ENCODE results near the gene FBXW9. TPM values are rescaled to one million over a fixed set of nuclear protein-coding genes. Genes with fewer than 3 reads are reported as not detected.
A peak's percentile ranks its signal among the peaks of the same experiment; 100 is the strongest.

FBXW9 gene
- total RNA-seq: 10 to 100 TPM in 2 of 4 donors, 1 to 10 TPM in 2; 5.9 to 13.7 (median 11.3) TPM

GRCh38 chr19:12696366-12697335 is at the start of gene FBXW9:
Gene FBXW9 (minus strand): TSS chr19:12696631. CDS start chr19:12696581, 50 bp downstream.
- H3K27ac ChIP-seq: peak within 1 kb of the TSS; percentile 56 to 78 (median 65)
- H3K9me3 ChIP-seq: no peaks in the 10 kb centered on the region
- H3K4me3 ChIP-seq (replicated peaks in 1 of 3): peak within 1 kb of the TSS; percentile 86 to 90 (median 87)
- no peaks in the 10 kb centered on the region for H3K27me3 ChIP-seq
- intact Hi-C loops (cut with DNase I): no loop called here
- H3K4me1 ChIP-seq: peaks cover 8 to 16% of the 10 kb centered on the region in 2 donors
- H3K36me3 ChIP-seq: peaks cover 10 to 14% of the 10 kb centered on the region in 2 donors
- DNase-seq: peak; percentile 95 to 96
- WGBS, 2 donors: 17 to 21% methylated on average over 17 to 23 of the region's 59 CpGs
- TF ChIP-seq POLR2A (IDR thresholded peaks at IDR 0.05): peak in 1 of 2 donors; percentile 67
- TF ChIP-seq, protein P1, sequence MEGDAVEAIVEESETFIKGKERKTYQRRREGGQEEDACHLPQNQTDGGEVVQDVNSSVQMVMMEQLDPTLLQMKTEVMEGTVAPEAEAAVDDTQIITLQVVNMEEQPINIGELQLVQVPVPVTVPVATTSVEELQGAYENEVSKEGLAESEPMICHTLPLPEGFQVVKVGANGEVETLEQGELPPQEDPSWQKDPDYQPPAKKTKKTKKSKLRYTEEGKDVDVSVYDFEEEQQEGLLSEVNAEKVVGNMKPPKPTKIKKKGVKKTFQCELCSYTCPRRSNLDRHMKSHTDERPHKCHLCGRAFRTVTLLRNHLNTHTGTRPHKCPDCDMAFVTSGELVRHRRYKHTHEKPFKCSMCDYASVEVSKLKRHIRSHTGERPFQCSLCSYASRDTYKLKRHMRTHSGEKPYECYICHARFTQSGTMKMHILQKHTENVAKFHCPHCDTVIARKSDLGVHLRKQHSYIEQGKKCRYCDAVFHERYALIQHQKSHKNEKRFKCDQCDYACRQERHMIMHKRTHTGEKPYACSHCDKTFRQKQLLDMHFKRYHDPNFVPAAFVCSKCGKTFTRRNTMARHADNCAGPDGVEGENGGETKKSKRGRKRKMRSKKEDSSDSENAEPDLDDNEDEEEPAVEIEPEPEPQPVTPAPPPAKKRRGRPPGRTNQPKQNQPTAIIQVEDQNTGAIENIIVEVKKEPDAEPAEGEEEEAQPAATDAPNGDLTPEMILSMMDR (IDR thresholded peaks at IDR 0.05): peak in 1 of 6 experiments; percentile 7

DNA sequence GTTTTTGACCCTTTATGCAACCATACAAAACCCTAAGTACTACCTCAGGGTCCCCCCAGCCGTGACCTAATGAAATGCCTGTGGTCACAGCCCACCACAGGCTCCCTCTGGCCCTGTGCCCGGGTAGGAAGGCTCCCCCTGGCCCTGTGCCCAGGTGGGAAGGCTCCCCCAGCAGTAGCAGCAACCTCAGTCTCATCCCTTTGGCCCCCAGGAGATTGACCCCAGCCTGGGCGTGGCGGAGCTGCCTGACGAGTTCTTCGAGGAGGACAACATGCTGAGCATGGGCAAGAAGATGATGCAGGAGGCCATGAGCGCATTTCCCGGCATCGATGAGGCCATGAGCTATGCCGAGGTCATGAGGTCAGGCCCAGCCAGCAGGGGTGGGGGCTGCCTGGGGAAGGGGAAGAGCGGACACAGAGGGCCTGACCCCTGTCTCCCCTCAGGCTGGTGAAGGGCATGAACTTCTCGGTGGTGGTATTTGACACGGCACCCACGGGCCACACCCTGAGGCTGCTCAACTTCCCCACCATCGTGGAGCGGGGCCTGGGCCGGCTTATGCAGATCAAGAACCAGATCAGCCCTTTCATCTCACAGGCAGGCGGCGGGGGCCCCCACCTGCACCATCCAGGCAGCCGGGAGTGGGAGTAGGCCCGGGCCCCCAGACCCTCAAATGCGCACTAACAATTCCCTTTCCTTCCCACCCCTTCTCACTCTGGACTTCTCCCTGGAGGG is 48.9 kb upstream of the FBXW9 start:
- DNase-seq: no peak
- TF ChIP-seq POLR2A (IDR thresholded peaks at IDR 0.05): no peak
- no peaks in the 10 kb centered on the region for H3K27me3 ChIP-seq
- H3K36me3 ChIP-seq: peaks cover 29 to 37% of the 10 kb centered on the region in 2 donors
- WGBS, 2 donors: 79 to 82% methylated on average over 11 to 17 of the region's 22 CpGs
- no peak overlapping the region for H3K27ac ChIP-seq
- intact Hi-C loops (cut with DNase I): no loop called here
- no peaks in the 10 kb centered on the region for H3K9me3 ChIP-seq
- no peak overlapping the region for H3K4me3 ChIP-seq (replicated peaks in 1 of 3)
- H3K4me1 ChIP-seq: no peaks in the 10 kb centered on the region

DNA sequence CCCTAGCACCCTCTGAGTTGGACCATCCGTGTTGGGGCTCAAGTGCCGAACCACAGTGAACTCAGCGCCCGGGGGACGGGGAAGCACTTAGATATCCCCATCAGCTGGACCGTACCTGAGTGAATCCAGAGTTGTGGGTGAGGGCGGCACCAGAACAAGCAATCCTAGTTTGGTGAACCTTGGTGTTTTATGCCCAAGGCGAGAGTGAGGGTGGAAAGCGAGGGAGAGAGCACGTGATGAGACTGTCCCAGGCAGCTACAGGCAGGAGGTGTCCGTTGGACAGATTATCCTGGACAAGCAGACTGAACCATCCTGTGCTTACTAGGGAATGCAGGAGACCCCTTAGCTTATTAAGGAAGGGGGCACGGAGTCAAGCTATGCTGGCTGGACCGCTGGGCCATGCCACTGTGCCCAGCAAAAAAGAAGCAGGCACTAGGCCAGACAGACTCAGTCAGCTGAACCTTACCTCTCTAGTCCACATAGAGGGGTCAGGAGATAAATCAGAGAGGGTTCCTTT is 41.5 kb upstream of the FBXW9 start:
- peak overlapping the region in 1 of 3 donors; percentile 94 for H3K27ac ChIP-seq
- TF ChIP-seq, protein P1 (IDR thresholded peaks at IDR 0.05): no peak
- no peak for TF ChIP-seq POLR2A (IDR thresholded peaks at IDR 0.05)
- WGBS, 2 donors: 12 to 15% methylated on average over 12 to 13 of the region's 13 CpGs

DNA sequence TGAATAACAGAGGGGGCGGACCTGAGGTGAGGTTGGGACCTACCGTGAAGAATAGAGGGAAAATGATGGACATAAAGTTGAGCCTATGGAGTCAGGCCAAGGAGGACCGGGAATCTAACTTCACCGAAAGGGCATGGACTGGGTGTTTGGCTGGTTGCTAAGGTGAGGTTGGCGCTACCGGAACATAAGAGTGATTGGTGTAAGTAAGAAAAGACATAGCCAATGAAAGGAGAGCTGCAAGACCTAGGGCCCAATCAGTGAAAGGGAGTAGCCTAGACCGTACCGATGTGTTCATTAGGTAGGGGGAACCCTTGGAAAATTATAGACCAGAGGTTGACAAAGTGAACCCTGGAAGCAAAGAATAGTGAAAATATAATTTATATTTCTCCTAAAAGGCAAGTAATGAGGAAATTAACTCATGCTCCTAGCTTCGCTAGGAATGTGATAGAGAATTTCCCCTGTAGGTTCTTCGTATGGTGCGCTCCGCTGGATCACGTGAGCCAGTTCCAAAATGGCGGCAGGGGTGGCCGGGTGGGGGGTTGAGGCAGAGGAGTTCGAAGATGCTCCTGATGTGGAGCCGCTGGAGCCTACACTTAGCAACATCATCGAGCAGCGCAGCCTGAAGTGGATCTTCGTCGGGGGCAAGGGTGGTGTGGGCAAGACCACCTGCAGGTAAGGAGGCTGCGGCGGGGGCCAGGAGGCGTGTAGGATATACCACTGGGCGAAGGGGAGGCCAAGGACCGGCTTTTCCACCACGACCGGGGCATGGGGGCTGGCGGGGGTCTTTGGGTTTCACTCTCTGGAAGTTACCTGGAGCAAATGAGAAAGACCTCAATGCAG is 40.8 kb upstream of the FBXW9 start, which contains the start of gene GET3:
TSS of gene GET3 (plus strand) at position 503 of the 840 bp plus-strand sequence. CDS start at position 512, 9 bp downstream.
- Histone ChIP-seq H3K27ac (peak within 1 kb of the TSS; percentile 84 to 94 (median 92)), H3K4me1 (peaks cover 24 to 35% of the 10 kb centered on the region in 2 donors), H3K36me3 (peaks cover 0 to 9% of the 10 kb centered on the region in 2 donors), H3K27me3 (no peaks in the 10 kb centered on the region), H3K4me3 (replicated peaks in 1 of 3) (peak within 1 kb of the TSS; percentile 24 to 91 (median 77)), H3K9me3 (no peaks in the 10 kb centered on the region)
- intact Hi-C loops (cut with DNase I): no loop called here
- WGBS, 2 donors: 0% methylated on average over 18 to 28 of the region's 29 CpGs
- TF ChIP-seq POLR2A (IDR thresholded peaks at IDR 0.05): peak in 1 of 2 donors; percentile 32
- TF ChIP-seq, protein P1 (IDR thresholded peaks at IDR 0.05): peak in 3 of 6 experiments; percentile 14 to 46 (median 23)
- DNase-seq: peak; percentile 73 to 98

More for the DNA sequence above, 41.5 kb upstream of the FBXW9 start:
- H3K36me3 ChIP-seq: peaks cover 0 to 9% of the 10 kb centered on the region in 2 donors
- H3K4me3 ChIP-seq (replicated peaks in 1 of 3): peak overlapping the region; percentile 24 to 91 (median 77)
- H3K4me1 ChIP-seq: peaks cover 17 to 28% of the 10 kb centered on the region in 2 donors
- intact Hi-C loops (cut with DNase I): no loop called here
- DNase-seq: no peak
- H3K27me3 ChIP-seq: no peaks in the 10 kb centered on the region
- H3K9me3 ChIP-seq: no peaks in the 10 kb centered on the region

Measured in thyroid gland (tissue), 4 donors.